GM21367 (cell line): ENCODE measurements around the gene REG4.

Experiments used
- ATAC-seq: cut with Tn5 transposase; IDR thresholded peaks from one replicate; pipeline ENCODE4 v1.9.1; 2021; ENCODE audit not compliant: unreplicated experiment

Gene REG4

GRCh38 chr1:119781434-119782210 is 29.6 kb downstream of the REG4 start:
- no peak for ATAC-seq

- no peak for ATAC-seq
These were observed 31.3 kb downstream of the REG4 start for GRCh38 chr1:119779869-119780356.

GRCh38 chr1:119778886-119779560 is 32.2 kb downstream of the REG4 start:
- no peak for ATAC-seq

- no peak for ATAC-seq
These were observed 32.9 kb downstream of the REG4 start for GRCh38 chr1:119778359-119778758.

GRCh38 chr1:119774746-119775490 is 36.3 kb downstream of the REG4 start:
- no peak for ATAC-seq

GRCh38 chr1:119773711-119774241 is 37.5 kb downstream of the REG4 start:
- no peak for ATAC-seq

GRCh38 chr1:119772298-119772697 is 39.0 kb downstream of the REG4 start:
- no peak for ATAC-seq

- no peak for ATAC-seq
These were observed 39.5 kb downstream of the REG4 start for GRCh38 chr1:119771770-119772169.

- no peak for ATAC-seq
These were observed 40.2 kb downstream of the REG4 start for GRCh38 chr1:119771016-119771415.

- ATAC-seq: no peak
These were observed 42.5 kb downstream of the REG4 start, which contains the start of gene HMGCS2 for GRCh38 chr1:119768778-119769177. Gene HMGCS2 (minus strand): TSS chr1:119768905. CDS start chr1:119768844, 61 bp downstream.

GRCh38 chr1:119767486-119767885 is 43.8 kb downstream of the REG4 start:
- no peak for ATAC-seq

- ATAC-seq: no peak
These were observed 44.9 kb downstream of the REG4 start for GRCh38 chr1:119766374-119766794.

- ATAC-seq: no peak
These were observed 47.0 kb downstream of the REG4 start for GRCh38 chr1:119764220-119764619.

- ATAC-seq: no peak
These were observed 48.3 kb downstream of the REG4 start for GRCh38 chr1:119762953-119763352.

GRCh38 chr1:119762409-119762808 is 48.9 kb downstream of the REG4 start:
- no peak for ATAC-seq

- no peak for ATAC-seq
These were observed 52.7 kb downstream of the REG4 start for GRCh38 chr1:119758584-119758983.

- ATAC-seq: no peak
These were observed 58.7 kb downstream of the REG4 start for GRCh38 chr1:119752592-119752991.

- no peak for ATAC-seq
These were observed 63.2 kb downstream of the REG4 start for GRCh38 chr1:119748040-119748439.

GRCh38 chr1:119747451-119747850 is 63.8 kb downstream of the REG4 start:
- ATAC-seq: no peak

- no peak for ATAC-seq
These were observed 66.2 kb downstream of the REG4 start for GRCh38 chr1:119745034-119745433.

GRCh38 chr1:119744598-119744942 is 66.7 kb downstream of the REG4 start:
- ATAC-seq: no peak
